Thoracic aorta (tissue), 2 donors: ENCODE results near the gene PPP2R5C. TPM values are rescaled to one million over a fixed set of nuclear protein-coding genes. Genes with fewer than 3 reads are reported as not detected.

Experiments used
- ATAC-seq: fragments of 150-250 bp; one replicate; pipeline ENCODE4 v1.8.0; 2017; ENCODE audit warnings: low read depth; ENCODE audit not compliant: insufficient number of reproducible peaks, low FRiP score
- DNase-seq: peaks from one replicate; pipeline ENCODE4 v3.0.0-alpha.2; 2020; ENCODE audit warnings: low spot score
- H3K27ac ChIP-seq, 2 donors: fragments of 200-600 bp; sonication (generic); 1 replicate in 1 of 2; 2 replicates in 1 of 2; pipeline ENCODE4 v1.5.1; 2016; ENCODE audit warnings: mild to moderate bottlenecking in 2 of 2, moderate library complexity in 2 of 2
- H3K27me3 ChIP-seq: fragments of 200-600 bp; sonication (generic); replicated peaks from 2 replicates; pipeline ENCODE4 v1.6.0; 2016; ENCODE audit warnings: mild to moderate bottlenecking; ENCODE audit not compliant: insufficient read depth
- H3K36me3 ChIP-seq: fragments of 200-600 bp; sonication (generic); one replicate; pipeline ENCODE4 v1.5.1; 2016
- H3K4me1 ChIP-seq, 2 donors: fragments of 200-600 bp; sonication (generic); 1 replicate in 1 of 2; 2 replicates in 1 of 2; pipeline versions ENCODE4 v1.5.1 to v1.6.0; 2016; ENCODE audit warnings: low read depth in 2 of 2, mild to moderate bottlenecking in 1 of 2; ENCODE audit not compliant: control insufficient read depth in 1 of 2
- H3K4me3 ChIP-seq: fragments of 200-600 bp; sonication (generic); 2 replicates; pipeline ENCODE4 v1.5.1; 2016; ENCODE audit warnings: mild to moderate bottlenecking
- H3K9me3 ChIP-seq: fragments of 200-600 bp; sonication (generic); 2 replicates; pipeline ENCODE4 v1.5.1; 2016
- CTCF ChIP-seq: fragments of 200-600 bp; sonication (generic); IDR thresholded peaks from one replicate; pipeline ENCODE4 v1.5.1; 2019; ENCODE audit warnings: antibody characterized with exemption
- total RNA-seq, 2 donors: library from RNA; depleted of rRNA; stranded (reverse); fragments of >200 nt; gene quantifications; one replicate each; pipeline versions ENCODE4 v1.1.0 to v1.2.3, GENCODE V29; 2016

PPP2R5C gene
- total RNA-seq, 2 donors from 2014 or later, result 97.2 to 341 TPM

- Histone ChIP-seq H3K27me3 (no peaks in the 10 kb centered on the region), H3K4me3 (no peak overlapping the region), H3K27ac (no peak overlapping the region), H3K9me3 (no peaks in the 10 kb centered on the region), H3K4me1 (peaks cover 0 to 5% of the 10 kb centered on the region in 2 donors), H3K36me3 (no peaks in the 10 kb centered on the region)
- no peak for TF ChIP-seq CTCF
- ATAC-seq (no peak), DNase-seq (no peak)
These were observed 5.8 kb upstream of the PPP2R5C start for GRCh38 chr14:101755591-101756324.

- DNase-seq (no peak), ATAC-seq (no peak)
- H3K27ac ChIP-seq, result no peak overlapping the region
- H3K9me3 ChIP-seq, result no peaks in the 10 kb centered on the region
- H3K4me1 ChIP-seq, result peaks cover 1 to 5% of the 10 kb centered on the region in 2 donors
- no peak for TF ChIP-seq CTCF
- H3K36me3 ChIP-seq, result no peaks in the 10 kb centered on the region
- no peaks in the 10 kb centered on the region for H3K27me3 ChIP-seq
- no peak overlapping the region for H3K4me3 ChIP-seq
These were observed 4.3 kb upstream of the PPP2R5C start for GRCh38 chr14:101757064-101757838.

- Histone ChIP-seq H3K4me1 (peaks cover 7 to 10% of the 10 kb centered on the region in 2 donors), H3K9me3 (no peaks in the 10 kb centered on the region), H3K27ac (no peak overlapping the region), H3K27me3 (no peaks in the 10 kb centered on the region), H3K4me3 (no peak overlapping the region), H3K36me3 (no peaks in the 10 kb centered on the region)
- no peak for TF ChIP-seq CTCF
- ATAC-seq (no peak), DNase-seq (no peak)
These were observed 3.7 kb upstream of the PPP2R5C start for GRCh38 chr14:101757839-101758211.

GRCh38 chr14:101758913-101759593 lies 2.5 kb upstream of the PPP2R5C start:
- H3K27me3 ChIP-seq, result no peaks in the 10 kb centered on the region
- ATAC-seq (no peak), DNase-seq (no peak)
- H3K4me3 ChIP-seq, result no peak overlapping the region
- H3K4me1 ChIP-seq, result peaks cover 13 to 15% of the 10 kb centered on the region in 2 donors
- no peak overlapping the region for H3K27ac ChIP-seq
- TF ChIP-seq CTCF, result no peak
- H3K9me3 ChIP-seq, result no peaks in the 10 kb centered on the region
- H3K36me3 ChIP-seq, result no peaks in the 10 kb centered on the region
